SHP77 (cell line): ENCODE results near the gene NUP93.
"Not testable (repeated sequence)": the region's sequence is repeated elsewhere in the genome, so short reads cannot be mapped to it uniquely, and the experiment has no call there.

Source experiments
- DNase-seq, 2 experiments: peaks; one replicate each; lab custom pipeline; 2025; lab: John Stamatoyannopoulos, UW

The NUP93 gene

DNA sequence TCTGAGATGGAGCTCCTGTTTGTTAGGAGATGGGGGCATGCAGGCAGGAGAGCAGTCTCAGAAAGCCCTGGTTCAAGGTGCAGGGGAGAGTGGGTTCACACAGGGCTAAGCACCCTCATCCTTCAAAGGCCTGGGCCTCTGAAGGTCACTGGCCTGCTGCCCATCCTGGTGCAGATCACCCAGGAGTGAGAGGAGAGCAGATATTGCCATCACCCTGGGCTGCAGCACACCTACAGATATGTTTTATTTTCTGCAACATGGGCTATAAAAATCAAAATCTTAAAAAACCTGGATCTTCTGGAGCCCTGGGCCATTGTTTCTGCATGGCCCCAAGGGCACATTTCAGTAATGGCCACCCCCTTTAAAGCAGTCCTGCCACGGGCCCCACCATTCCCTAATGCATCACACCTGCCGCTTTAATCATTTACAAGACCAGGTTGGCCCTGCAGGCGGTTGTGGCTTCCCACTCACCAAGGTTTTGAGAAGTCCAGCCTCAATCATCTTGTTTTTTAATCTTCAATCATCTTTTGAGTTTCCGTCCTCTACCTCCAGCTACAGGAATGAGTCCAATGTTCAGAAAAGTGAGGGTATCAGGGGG, 20.4 kb upstream of the NUP93 start:
- DNase-seq, result no peak

DNA sequence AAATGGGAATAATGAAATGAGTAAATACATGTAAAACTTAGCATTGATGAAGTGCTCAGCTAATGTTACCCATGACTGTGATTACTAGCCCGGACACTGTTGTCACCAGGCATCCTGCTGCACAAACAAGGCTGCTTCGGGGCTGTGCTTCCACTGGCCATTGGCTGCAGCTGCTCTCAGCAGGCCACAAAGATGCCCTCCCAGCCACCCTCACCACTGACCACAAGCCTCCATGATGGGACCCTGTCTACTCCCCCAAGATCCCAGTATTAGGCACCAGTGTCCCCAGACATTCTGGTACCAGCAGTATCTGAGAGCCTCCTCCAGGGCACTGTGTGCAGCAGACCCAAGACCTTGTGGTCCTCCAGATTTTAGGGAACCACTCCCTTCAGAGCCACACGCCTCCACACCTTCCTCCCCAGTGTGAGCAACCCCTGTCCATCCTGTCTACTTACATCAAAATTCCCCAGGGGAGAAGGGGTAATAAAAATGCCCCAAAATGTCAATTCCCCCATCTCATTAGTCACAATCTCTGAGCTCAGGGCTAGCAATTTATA, 19.7 kb upstream of the NUP93 start:
- no peak for DNase-seq

DNA sequence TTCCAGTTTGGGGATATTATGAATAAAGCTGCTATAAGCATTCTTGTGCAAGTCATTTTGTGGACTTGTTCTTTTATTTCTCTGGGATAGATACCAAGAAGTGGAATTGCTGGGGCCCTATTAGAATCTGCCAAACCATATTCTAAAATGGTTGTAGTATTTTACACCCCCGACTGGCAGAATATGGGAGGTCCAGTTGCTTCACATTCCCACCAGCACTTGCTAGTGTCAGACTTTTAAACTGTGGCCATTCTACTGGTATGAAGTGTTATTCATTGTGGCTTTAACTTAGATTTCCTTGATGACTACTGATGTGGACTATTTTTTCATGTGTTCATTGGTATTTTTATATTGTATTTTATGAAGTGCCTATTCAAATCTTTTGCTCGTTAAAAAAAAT, 18.1 kb upstream of the NUP93 start:
- DNase-seq, result no peak

DNA sequence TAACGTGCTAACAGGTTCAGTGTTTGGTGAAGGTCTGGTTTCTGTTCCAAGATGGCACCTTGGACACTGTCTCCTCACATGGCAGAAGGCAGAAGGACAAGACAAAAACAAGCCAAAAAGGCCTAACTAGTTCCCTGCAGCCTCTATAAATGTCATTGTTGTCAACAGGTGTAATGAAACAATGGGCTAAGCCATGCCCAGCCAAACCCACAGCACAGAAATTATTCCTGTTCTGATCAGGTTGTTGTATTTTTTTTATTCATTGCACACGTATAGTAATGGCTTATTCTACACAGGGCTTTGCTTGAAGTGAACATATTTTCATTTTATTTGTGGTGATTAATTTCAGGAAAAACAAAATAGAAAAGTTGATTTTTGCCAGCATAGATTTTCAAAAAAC, 16.1 kb upstream of the NUP93 start:
- no peak for DNase-seq

DNA sequence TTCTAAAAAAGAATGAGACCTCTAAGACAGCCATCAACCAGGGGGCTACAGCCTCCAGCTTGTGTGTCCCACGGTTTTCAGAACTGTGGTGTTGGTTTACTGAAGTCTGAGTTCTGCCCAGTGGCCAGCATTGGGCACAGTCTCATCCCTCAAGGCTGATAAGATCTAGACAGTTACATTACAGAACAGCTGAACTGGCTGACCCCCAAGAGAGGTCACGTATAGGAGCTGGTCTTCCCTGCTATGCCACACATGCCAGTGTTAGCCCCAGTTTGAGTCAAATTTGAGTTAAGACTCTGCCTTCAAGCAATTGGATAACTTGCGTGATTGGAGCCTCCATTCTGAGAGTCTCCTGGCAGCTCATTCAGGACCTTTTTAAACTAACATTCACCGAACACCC, 14.8 kb upstream of the NUP93 start:
- DNase-seq, result no peak

DNA sequence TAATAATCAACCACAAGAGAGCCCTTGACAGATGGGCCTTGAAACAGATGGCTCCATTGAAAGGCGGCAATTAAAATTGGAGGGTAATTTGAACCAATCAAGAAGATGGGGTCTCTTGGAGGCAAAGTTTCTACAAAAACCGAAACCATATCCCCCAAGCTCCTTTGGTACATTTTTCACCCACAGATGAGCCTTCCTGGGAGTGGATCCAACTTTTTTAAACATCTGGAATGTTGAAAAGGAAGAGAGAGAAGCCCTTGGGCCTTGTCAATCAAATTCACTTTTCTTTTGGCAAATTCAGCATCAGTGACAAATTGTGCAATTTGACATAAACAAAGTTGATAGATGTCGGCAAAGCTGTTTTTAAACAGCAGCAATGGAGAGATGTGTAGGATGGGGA, 13.2 kb upstream of the NUP93 start:
- no peak for DNase-seq

DNA sequence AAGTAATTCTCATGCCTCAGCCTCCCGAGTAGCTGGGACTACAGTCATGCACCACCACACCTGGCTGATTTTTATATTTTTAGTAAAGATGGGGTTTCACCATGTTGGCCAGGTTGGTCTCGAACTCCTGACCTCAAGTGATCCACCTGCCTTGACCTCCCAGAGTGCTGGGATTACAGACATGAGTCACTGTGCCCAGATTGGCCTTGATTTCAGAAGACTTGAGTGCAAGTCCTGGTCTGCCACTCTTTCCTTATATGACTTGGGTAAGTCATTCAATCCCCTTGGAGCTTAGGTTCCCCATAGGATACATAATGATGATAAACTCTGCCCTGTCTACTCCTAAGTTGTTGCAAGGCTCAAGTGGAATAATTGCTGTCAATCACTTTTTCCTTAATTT, 12.4 kb upstream of the NUP93 start:
- DNase-seq, result not testable (repeated sequence)

DNA sequence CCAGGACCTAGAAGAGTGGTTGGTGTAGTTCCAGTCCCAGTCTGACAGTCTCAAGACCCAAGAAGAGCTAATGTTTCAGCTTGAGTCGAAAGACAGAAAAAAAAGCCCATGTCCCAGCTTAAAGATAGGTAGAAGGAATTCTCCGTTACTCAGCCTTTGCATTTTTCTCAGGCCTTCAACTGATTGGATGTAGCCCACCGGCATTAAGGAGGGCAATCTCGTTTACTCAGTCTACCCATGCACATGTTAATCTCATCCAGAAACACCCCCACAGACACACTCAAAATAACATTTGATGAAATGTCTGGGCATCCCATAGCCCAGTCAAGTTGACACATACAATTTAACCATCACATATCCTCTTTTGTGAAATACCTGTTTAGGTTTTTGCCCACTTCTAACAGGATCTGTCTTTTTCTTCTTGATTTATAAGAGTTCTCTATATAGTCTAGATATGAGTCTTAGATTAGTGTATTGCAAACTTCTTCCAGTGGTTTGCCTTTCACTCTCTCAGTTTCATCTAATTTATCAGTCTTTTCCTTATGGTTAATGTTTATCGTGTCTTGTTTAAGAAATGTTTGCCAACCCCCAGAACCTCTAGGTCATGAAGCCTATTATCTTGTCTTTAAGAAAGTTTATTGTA, 7.6 kb upstream of the NUP93 start:
- no peak for DNase-seq

DNA sequence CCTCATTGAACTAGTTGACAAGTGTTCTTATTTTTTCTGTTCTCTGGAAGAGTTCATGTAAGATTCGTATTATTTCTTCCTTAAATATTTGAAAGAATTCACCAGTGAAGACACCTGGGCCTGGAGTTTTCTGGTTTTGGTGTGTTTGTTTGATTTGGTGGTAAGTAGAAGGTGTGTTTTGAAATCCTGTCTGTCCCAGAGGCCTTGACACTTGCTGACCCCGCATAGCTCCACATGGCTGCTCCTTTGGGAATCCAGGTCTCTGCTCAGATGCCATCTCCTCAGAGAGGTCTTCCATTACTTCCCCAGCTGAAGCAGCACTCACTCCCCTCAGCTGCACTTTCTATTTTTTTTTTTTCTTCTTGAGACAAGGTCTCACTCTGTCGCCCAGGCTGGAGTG, 5.7 kb upstream of the NUP93 start:
- no peak for DNase-seq

DNA sequence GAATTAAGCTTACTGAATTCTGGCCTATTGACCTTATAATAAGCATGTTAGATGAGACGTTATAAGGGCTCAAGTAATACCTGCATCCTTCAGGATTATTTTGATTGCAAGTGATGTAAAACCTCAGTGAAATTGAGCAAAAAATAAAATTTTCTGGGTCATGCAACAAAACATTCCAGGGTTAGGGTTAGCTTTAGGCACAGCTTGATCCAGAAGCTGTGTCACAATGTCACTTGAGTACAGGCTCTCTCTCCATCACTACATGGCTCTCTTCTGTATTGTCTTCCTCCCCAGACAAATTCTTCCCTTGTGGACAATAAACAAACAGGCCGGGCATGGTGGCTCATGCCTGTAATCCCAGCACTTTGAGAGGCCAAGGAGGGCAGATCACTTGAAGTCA, 3.6 kb upstream of the NUP93 start:
- DNase-seq, result no peak

DNA sequence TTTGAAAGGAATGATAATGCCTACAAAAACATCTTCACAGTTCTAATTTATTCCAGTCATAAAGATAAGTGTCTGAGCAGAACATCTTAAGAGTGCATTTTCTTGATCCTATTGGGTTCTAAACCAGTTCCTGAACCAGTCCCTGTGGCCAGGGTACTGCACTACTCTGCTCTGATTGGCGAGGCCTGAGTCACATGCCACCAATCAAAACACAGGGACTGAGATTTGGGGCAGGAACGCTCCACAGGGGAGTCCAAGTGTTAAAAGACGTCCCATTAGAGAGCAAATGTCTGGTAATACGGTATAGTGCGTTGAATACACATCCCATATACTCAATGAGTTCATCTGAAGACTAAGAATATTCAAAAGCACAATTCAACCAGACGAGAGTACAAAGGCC, 3.0 kb upstream of the NUP93 start:
- DNase-seq, result no peak

DNA sequence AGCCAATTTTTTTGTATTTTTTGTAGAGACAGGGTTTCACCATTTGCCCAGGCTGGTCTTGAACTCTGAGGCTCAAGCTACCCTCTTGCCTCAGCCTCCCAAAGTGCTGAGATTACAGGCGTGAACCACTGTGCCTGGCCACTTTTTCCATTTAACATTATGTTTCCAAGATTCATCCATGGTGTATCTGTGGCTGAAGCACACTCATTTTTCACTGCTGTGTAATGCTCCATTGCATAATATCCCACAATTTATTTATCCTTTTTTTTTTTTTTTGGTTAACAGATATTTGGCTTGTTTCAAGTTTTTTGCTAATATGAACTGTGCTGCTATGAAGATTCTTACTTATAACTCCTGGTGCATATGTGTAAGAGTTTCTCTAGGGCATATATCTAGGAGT, 1.9 kb upstream of the NUP93 start:
- DNase-seq, result no peak

DNA sequence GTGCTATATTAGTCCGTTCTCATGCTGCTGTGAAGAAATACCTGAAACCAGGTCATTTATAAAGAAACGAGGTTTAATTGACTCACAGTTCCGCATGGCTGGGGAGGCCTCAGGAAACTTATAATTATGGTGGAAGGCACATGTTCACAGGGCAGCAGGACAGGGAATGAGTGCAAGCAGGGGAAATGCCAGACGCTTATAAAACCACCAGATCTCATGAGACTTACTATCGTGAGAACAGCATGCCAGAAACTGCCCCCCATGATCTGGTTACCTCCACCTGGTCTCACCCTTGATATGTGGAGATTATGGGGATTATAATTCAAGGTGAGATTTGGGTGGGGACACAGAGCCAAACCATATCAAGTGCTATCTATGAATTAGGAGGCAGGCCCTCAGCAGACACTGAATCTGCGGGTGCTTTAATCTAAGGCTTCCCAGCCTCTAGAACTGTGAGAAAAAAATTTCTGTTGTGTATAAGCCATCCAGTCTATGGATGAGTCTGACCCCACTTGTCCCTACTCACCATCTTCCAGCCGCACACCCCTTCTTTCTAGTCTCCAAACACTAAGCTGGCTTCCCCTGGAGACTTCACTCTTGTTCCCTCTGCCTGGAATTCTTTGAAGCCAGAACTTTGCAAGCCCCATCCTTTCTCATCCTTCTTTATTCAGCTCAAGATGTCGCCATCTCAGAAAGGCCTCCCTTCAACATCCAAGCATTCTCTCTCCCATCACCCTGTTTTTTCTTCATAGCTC, 772 bp upstream of the NUP93 start:
- DNase-seq, result no peak

DNA sequence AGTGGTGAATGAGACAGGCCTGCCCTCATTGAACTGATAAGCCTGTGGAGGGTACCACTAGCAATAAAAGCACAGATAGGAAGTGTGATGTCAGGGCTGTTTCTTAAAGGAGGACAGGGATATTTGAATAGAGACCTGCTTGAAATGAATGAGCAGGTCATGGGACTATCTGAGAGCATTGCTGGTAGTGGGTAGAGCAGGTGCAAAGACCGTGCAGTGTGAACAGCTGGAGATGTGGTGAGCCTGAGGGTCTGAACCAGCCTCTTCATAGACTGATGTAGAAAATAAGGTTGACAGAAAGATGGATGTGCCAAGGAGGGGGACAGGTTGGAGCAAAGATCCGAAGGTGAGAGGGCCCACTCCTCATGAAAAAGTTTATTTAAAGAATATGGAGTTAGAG, 2.4 kb downstream of the NUP93 start:
- DNase-seq, result no peak

DNA sequence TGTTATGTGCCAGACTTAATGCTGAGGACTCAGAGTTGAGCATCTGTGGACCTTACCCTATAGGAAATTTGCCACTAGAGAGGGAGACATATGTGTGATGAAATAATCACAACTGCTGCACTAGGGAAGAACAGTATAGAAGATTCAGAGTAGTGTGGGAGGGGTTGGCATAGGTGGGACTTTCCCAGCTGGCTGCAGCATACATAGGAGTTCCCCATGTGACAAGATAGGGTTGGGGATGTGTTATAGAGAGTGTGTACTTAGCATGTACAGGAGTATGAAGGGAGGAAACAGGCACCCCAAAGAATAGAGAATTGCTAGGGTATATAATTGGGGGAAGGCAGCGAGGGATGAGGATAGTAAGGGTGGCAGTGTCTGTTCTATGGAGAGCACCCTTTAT, 2.9 kb downstream of the NUP93 start:
- no peak for DNase-seq

DNA sequence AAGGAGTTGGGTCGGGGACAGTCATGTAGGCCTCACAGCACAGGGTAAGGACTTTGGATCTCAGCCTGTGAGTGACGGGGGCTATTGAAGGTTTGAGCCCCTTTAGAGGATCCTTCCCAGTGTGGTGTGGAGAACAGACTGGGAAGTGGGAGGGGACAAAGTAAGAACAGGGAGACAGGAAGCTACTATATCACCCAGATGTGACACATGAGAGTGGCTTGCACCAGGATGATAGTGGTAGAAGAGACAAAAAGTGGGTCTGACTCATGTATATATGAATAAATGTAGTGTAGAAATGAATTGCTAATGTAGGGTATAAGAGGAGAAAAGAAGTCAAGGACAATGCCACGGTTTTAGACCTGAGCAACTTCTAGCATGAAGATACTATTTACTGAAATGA, 4.5 kb downstream of the NUP93 start:
- no peak for DNase-seq

DNA sequence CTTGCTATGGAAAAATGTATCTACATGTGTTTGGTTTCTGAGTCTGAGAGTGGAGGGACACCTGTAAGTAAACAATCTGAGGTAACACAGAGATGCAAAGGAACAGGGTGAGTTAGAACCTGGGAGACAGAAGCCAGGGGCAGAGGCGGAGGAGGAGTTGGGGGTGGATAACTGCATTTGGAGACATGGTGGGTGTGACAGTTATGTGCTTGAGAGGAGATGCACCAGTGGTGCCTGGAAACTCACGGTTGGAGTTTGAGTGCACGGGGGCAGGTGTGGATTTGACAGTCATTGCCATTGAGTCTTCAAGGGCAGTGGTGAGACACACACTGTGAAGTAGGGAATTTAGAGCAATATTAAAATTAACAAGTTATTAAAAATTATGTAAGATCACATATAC, 6.5 kb downstream of the NUP93 start:
- no peak for DNase-seq

DNA sequence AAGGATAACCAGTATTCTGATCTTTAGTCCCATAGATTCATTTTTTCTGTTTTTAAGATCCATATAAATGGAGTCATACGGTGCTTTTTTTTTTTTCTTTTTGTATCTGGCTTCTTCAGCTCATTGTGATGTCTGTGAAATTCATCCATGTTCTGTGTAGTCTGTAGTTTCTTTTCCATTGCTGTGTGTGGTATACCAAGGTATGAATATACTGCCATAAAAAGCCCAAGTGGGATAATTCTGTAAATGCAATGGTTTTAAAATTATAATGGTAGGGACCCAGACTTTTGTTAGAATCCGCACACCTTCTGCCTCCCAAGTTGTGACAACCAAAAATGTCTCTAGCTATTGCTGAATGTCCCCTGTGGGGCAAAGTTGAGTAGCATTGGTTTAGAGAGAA, 7.6 kb downstream of the NUP93 start:
- no peak for DNase-seq

DNA sequence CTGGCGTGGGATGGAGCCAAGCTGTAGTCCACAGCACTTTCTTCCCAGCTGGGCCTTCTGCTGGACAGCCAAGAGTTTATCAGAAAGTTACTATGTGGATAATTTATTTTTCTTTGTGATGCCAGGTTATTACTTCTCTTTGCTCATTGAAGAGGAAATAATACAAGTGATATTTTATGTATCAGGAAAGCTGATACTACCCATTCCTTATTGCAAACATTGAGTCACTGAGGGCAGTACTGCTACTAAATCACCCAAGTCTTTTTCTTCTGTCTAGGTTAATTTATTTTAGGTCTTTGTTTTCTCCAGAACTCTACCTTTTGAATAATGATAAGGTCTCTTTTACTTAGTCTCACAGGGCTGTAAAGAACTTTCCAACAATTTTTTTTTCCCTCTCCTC, 8.3 kb downstream of the NUP93 start:
- no peak for DNase-seq

DNA sequence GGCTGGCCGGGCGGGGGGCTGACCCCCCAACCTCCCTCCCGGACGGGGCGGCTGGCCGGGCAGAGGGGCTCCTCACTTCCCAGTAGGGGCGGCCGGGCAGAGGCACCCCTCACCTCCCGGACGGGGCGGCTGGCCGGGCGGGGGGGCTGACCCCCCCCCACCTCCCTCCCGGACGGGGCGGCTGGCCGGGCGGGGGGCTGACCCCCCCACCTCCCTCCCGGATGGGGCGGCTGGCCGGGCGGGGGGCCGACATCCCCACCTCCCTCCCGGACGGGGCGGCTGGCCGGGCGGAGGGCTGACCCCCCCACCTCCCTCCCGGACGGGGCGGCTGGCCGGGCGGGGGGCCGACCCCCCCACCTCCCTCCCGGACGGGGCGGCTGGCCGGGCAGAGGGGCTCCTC, 9.4 kb downstream of the NUP93 start:
- DNase-seq, result not testable (repeated sequence)

DNA sequence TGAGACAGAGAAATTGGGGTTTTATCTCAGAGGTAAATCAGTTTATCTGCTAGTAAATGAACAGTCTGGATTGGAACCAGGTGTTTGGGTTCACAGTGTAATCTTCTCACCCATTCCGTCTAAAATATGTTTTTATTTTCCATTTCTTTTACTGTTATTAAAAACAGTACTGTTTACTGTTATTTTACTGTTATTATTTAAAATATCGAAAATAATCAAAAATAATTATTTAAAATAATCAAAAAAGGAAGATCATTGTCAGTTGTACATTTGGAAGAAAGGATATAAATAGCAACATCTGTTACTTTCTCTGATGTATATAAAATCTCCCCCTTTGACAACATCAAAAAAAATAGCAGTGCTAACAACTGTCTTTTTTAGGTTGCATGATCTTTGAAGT, 11.5 kb downstream of the NUP93 start:
- no peak for DNase-seq

DNA sequence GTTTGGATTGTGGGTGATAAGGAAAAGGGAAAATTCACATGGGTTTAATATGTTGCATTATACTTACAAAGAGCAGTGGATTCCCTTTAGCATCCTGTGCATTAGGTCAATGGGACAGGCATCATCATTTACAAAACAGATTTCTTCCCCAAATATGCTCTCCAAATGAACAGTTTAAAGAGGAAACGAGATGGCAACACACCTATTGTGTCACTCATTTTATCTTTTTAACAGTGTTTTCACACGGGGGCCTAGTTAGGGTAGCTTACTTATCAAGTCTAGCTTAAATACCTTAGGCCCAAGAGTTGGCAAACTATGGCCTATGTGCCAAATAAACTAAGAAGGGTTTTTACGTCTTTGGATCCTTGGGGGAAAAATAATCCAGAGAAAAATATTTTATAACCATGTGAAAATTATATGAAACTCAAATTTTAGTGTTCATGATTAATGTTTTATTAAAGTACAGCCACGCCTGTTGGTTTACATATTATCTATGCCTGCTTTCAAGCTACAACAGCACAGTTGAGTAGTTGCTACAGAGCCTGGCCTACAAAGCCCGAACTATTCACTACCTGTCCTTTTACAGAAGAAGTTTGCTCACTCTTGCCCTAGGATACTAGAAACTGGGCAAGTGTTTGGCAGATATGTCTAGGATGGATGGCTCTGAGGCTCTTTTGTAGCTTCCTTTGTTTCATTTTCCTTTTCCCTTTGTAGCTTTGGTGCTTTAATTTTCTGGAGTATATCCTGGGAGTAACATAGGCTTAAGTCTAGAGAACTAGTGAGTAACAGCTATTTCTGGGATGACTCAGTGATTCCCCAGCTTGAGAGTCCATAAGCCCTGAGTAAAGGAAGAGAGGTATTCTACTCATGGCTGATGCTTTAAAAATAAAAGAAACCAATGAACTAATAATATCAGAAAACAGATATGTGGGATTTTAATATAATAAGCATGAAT, 12.4 kb downstream of the NUP93 start:
- no peak for DNase-seq
